ENCODE measurements around the gene SCUBE3.

The SCUBE3 gene

DNA sequence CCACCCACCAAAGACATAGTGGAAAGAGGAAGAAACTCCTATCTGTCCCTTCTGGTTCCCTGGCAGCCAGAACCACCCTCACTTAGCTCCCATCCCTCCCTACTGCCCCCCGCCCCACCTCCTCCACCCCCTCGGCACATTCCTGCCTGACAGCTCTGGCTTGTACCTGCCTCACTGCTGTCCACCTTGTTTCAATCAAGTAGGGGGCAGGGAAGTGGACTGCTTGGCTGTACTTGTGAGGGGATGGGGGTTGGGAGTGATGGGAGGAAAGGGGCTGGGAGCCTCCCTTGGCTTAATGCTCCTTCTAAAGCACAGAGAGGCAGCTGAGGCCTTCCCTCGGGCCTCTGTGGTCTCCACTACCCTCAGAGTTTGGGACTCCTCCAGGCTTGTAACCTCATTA, 23.7 kb downstream of the SCUBE3 start:
- Histone ChIP-seq H2AFZ (ENCODE audit: low read depth, low read length, severe bottlenecking) (no peak overlapping the region), H3K4me2 (ENCODE audit: low read depth, low read length, poor library complexity, severe bottlenecking) (no peak overlapping the region), H3K36me3 (ENCODE audit: low read length) (no peaks in the 10 kb centered on the region), H3K79me2 (ENCODE audit: insufficient read depth, low read length) (no peaks in the 10 kb centered on the region), H3K9ac (ENCODE audit: low read length) (no peak overlapping the region), H3K9me2 (replicated peaks; ENCODE audit: insufficient read depth, low read length) (no peaks in the 10 kb centered on the region), H3K27me3 (ENCODE audit: low read length) (no peaks in the 10 kb centered on the region), H3K27ac (ENCODE audit: low read depth, low read length) (no peak overlapping the region), H4K20me1 (ENCODE audit: low read depth, low read length) (no peaks in the 10 kb centered on the region), H3K4me3 (ENCODE audit: insufficient read depth, low read length, poor library complexity, severe bottlenecking) (no peak overlapping the region), H3F3A (ENCODE audit: insufficient read depth) (no peaks in the 10 kb centered on the region), H3K9me3 (ENCODE audit: insufficient read depth, low read length) (no peaks in the 10 kb centered on the region)
- TF ChIP-seq EZH2phosphoT487 (conservative IDR thresholded peaks at IDR 0.05; ENCODE audit: low read length), result no peak
- TF ChIP-seq, protein P1, sequence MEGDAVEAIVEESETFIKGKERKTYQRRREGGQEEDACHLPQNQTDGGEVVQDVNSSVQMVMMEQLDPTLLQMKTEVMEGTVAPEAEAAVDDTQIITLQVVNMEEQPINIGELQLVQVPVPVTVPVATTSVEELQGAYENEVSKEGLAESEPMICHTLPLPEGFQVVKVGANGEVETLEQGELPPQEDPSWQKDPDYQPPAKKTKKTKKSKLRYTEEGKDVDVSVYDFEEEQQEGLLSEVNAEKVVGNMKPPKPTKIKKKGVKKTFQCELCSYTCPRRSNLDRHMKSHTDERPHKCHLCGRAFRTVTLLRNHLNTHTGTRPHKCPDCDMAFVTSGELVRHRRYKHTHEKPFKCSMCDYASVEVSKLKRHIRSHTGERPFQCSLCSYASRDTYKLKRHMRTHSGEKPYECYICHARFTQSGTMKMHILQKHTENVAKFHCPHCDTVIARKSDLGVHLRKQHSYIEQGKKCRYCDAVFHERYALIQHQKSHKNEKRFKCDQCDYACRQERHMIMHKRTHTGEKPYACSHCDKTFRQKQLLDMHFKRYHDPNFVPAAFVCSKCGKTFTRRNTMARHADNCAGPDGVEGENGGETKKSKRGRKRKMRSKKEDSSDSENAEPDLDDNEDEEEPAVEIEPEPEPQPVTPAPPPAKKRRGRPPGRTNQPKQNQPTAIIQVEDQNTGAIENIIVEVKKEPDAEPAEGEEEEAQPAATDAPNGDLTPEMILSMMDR (IDR thresholded peaks at IDR 0.05; ENCODE audit: insufficient read depth, low read length, poor library complexity, severe bottlenecking), result no peak

DNA sequence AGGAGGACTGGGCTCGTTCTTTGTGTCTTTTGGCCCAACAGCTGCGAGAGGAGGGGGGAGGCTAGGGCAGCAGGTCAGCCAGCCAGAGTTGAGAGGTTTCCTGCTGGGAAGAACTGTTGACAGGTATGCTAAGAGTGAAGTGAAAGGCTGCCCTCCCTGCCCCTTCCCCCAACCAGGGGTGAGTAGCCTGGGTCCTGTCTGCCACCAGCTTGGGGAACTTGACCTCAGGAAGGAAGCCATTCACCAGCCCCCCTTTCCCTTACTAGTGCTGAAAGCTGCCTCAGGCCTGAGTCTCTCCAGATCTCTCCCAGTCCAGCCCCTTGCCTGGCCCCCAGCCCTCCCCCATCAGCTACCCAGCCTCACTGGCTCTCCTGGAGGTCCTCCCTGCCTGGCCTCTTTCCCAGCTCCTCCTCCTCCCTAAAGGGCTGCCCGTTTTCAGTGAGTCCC, 25.1 kb downstream of the SCUBE3 start:
- H3K9me3 ChIP-seq (ENCODE audit: insufficient read depth, low read length), result no peaks in the 10 kb centered on the region
- H3K36me3 ChIP-seq (ENCODE audit: low read length), result no peaks in the 10 kb centered on the region
- no peaks in the 10 kb centered on the region for H3K9me2 ChIP-seq (replicated peaks; ENCODE audit: insufficient read depth, low read length)
- H3K4me2 ChIP-seq (ENCODE audit: low read depth, low read length, poor library complexity, severe bottlenecking), result no peak overlapping the region
- H3K79me2 ChIP-seq (ENCODE audit: insufficient read depth, low read length), result no peaks in the 10 kb centered on the region
- no peaks in the 10 kb centered on the region for H3K27me3 ChIP-seq (ENCODE audit: low read length)
- H3K9ac ChIP-seq (ENCODE audit: low read length), result no peak overlapping the region
- H3F3A ChIP-seq (ENCODE audit: insufficient read depth), result no peaks in the 10 kb centered on the region
- H3K4me3 ChIP-seq (ENCODE audit: insufficient read depth, low read length, poor library complexity, severe bottlenecking), result no peak overlapping the region
- H2AFZ ChIP-seq (ENCODE audit: low read depth, low read length, severe bottlenecking), result no peak overlapping the region
- H4K20me1 ChIP-seq (ENCODE audit: low read depth, low read length), result no peaks in the 10 kb centered on the region
- H3K27ac ChIP-seq (ENCODE audit: low read depth, low read length), result no peak overlapping the region
- TF ChIP-seq, protein P1 (IDR thresholded peaks at IDR 0.05; ENCODE audit: insufficient read depth, low read length, poor library complexity, severe bottlenecking), result no peak
- TF ChIP-seq EZH2phosphoT487 (conservative IDR thresholded peaks at IDR 0.05; ENCODE audit: low read length), result no peak

DNA sequence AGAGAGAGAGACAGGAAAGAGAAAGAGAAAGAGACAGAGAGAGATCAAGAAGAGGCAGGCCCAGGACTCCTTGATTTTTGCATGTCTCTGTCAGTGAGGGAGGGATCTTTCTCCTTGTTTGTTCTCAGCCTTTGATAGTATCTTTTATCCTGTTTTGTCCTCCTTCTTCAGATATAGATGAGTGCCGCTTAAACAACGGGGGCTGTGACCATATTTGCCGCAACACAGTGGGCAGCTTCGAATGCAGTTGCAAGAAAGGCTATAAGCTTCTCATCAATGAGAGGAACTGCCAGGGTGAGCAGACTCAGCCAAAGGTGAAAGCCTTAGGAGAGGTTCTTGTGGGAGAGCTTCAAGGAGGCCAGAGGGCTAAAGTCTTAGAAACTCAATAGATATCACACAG, 25.8 kb downstream of the SCUBE3 start:
- H3K36me3 ChIP-seq (ENCODE audit: low read length), result no peaks in the 10 kb centered on the region
- no peaks in the 10 kb centered on the region for H3K9me3 ChIP-seq (ENCODE audit: insufficient read depth, low read length)
- no peak overlapping the region for H3K27ac ChIP-seq (ENCODE audit: low read depth, low read length)
- H2AFZ ChIP-seq (ENCODE audit: low read depth, low read length, severe bottlenecking), result no peak overlapping the region
- H3F3A ChIP-seq (ENCODE audit: insufficient read depth), result no peaks in the 10 kb centered on the region
- no peaks in the 10 kb centered on the region for H3K9me2 ChIP-seq (replicated peaks; ENCODE audit: insufficient read depth, low read length)
- H3K4me3 ChIP-seq (ENCODE audit: insufficient read depth, low read length, poor library complexity, severe bottlenecking), result no peak overlapping the region
- H3K4me2 ChIP-seq (ENCODE audit: low read depth, low read length, poor library complexity, severe bottlenecking), result no peak overlapping the region
- H3K9ac ChIP-seq (ENCODE audit: low read length), result no peak overlapping the region
- H4K20me1 ChIP-seq (ENCODE audit: low read depth, low read length), result no peaks in the 10 kb centered on the region
- TF ChIP-seq, protein P1 (IDR thresholded peaks at IDR 0.05; ENCODE audit: insufficient read depth, low read length, poor library complexity, severe bottlenecking), result no peak
- TF ChIP-seq EZH2phosphoT487 (conservative IDR thresholded peaks at IDR 0.05; ENCODE audit: low read length), result no peak
- H3K27me3 ChIP-seq (ENCODE audit: low read length), result no peaks in the 10 kb centered on the region
- no peaks in the 10 kb centered on the region for H3K79me2 ChIP-seq (ENCODE audit: insufficient read depth, low read length)
